B cell (primary cell): Measurements from ENCODE around the gene UBL4A. TPM values are rescaled to one million over a fixed set of nuclear protein-coding genes. Genes with fewer than 3 reads are reported as not detected.

ENCODE experiments used
- ATAC-seq: fragments of 200-7000 bp; cut with Tn5 transposase; one replicate; pipeline ENCODE4 v1.10.0; 2021; ENCODE audit warnings: low read depth, mild to moderate bottlenecking, moderate number of reproducible peaks, moderate library complexity
- CTCF ChIA-PET: fragments of 350-600 bp; sonication (Branson Sonifier 250); formaldehyde crosslinking; loops from one replicate; lab custom pipeline; 2021; ENCODE audit warnings: antibody characterized with exemption, inconsistent platforms; lab: Charles Lee
- POLR2A ChIA-PET: fragments of 350-600 bp; sonication (Branson Sonifier 250); formaldehyde crosslinking; loops from one replicate; lab custom pipeline; 2021; ENCODE audit warnings: antibody characterized with exemption; lab: Charles Lee
- DNase-seq: peaks from one replicate; pipeline ENCODE4 v3.0.0; 2013
- H2AFZ ChIP-seq: 2 replicates; pipeline ENCODE4 v1.6.1; 2012; ENCODE audit warnings: mild to moderate bottlenecking, low read depth, low read length; ENCODE audit not compliant: insufficient read depth, poor library complexity, severe bottlenecking
- H3K27ac ChIP-seq, 2 donors: 1 replicate in 1 of 2; 2 replicates in 1 of 2; pipeline ENCODE4 v1.5.1; 2012 to 2013; ENCODE audit warnings: low read length in 2 of 2, mild to moderate bottlenecking in 2 of 2, moderate library complexity in 1 of 2
- H3K27me3 ChIP-seq, 4 experiments: fragments of 200-600 bp in 1 of 4; sonication (generic) in 1 of 4; replicated peaks in 1 of 4; 1 replicate in 2 of 4; 2 replicates in 2 of 4; pipeline versions ENCODE4 v1.6.1 to v1.7.0; 2013 to 2016; ENCODE audit warnings: low read length in 3 of 4, mild to moderate bottlenecking in 2 of 4, mixed read lengths in 1 of 4, moderate library complexity in 1 of 4; ENCODE audit not compliant: insufficient read depth in 4 of 4, control insufficient read depth in 3 of 4; ENCODE audit errors: control extremely low read depth in 1 of 4
- H3K36me3 ChIP-seq, 2 experiments: replicated peaks in 1 of 2; 1 replicate in 1 of 2; 2 replicates in 1 of 2; pipeline versions ENCODE4 v1.6.1 to v1.7.1; 2013; ENCODE audit warnings: low read length in 1 of 2; ENCODE audit not compliant: insufficient read depth in 2 of 2, control insufficient read depth in 1 of 2; ENCODE audit errors: control extremely low read depth in 1 of 2, extremely low read depth in 1 of 2
- H3K4me1 ChIP-seq, 2 donors: fragments of 200-600 bp in 1 of 2; sonication (generic) in 1 of 2; 1 replicate in 1 of 2; 2 replicates in 1 of 2; pipeline versions ENCODE4 v1.5.1 to v1.6.1; 2013 to 2017; ENCODE audit warnings: low read length in 2 of 2; ENCODE audit not compliant: control insufficient read depth in 2 of 2, insufficient read depth in 2 of 2
- H3K4me2 ChIP-seq: replicated peaks from 2 replicates; pipeline ENCODE3; 2012; ENCODE audit warnings: mild to moderate bottlenecking, low read depth, low read length; ENCODE audit not compliant: poor library complexity, severe bottlenecking
- H3K4me3 ChIP-seq, 5 experiments: fragments of 200-600 bp in 1 of 5; sonication (generic) in 1 of 5; 1 replicate in 3 of 5; 2 replicates in 2 of 5; pipeline versions ENCODE4 v1.5.1 to v1.7.0; 2011 to 2016; ENCODE audit warnings: low read length in 4 of 5, mild to moderate bottlenecking in 4 of 5, low read depth in 2 of 5, control low read depth in 1 of 5, moderate library complexity in 1 of 5; ENCODE audit not compliant: insufficient read depth in 1 of 5; ENCODE audit errors: control extremely low read depth in 1 of 5, extremely low read depth in 1 of 5
- H3K79me2 ChIP-seq: fragments of 200-600 bp; sonication (generic); one replicate; pipeline ENCODE4 v1.6.0; 2016; ENCODE audit warnings: low read length; ENCODE audit not compliant: control insufficient read depth, insufficient read depth
- H3K9ac ChIP-seq: fragments of 200-600 bp; sonication (generic); 2 replicates; pipeline ENCODE4 v1.6.1; 2017; ENCODE audit warnings: mild to moderate bottlenecking, low read length, moderate library complexity
- H3K9me3 ChIP-seq, 3 donors: one replicate each; pipeline versions ENCODE4 v1.6.1 to v1.7.1; 2013; ENCODE audit warnings: low read length in 2 of 3; ENCODE audit not compliant: control insufficient read depth in 2 of 3, insufficient read depth in 1 of 3; ENCODE audit errors: control extremely low read depth in 1 of 3
- H4K20me1 ChIP-seq: 2 replicates; pipeline ENCODE4 v1.6.0; 2012; ENCODE audit warnings: mild to moderate bottlenecking, low read length; ENCODE audit not compliant: insufficient read depth, control insufficient read depth, poor library complexity, severe bottlenecking
- H3K27ac Mint-ChIP-seq: one replicate; pipeline ENCODE4 v1.8.0; 2021; ENCODE audit warnings: mixed read lengths
- H3K27me3 Mint-ChIP-seq: one replicate; pipeline ENCODE4 v1.8.0; 2021; ENCODE audit warnings: mixed read lengths
- H3K4me1 Mint-ChIP-seq: one replicate; pipeline ENCODE4 v1.8.0; 2021; ENCODE audit warnings: mixed read lengths
- H3K4me3 Mint-ChIP-seq: one replicate; pipeline ENCODE4 v1.8.0; 2021; ENCODE audit warnings: mixed read lengths
- H3K9me3 Mint-ChIP-seq: one replicate; pipeline ENCODE4 v1.8.0; 2022; ENCODE audit warnings: mixed read lengths; ENCODE audit not compliant: insufficient read depth
- EZH2 ChIP-seq: IDR thresholded peaks from 2 replicates; pipeline ENCODE4 v1.6.1; 2012; ENCODE audit warnings: borderline replicate concordance, low read depth, mild to moderate bottlenecking, moderate library complexity, low read length; ENCODE audit not compliant: insufficient read depth, poor library complexity, severe bottlenecking
- WGBS: methylation state at CpG from one replicate; pipeline ENCODE4 v1.1.5; 2013; ENCODE audit warnings: missing lambda C conversion rate; ENCODE audit not compliant: insufficient coverage; 5-methylcytosine and 5-hydroxymethylcytosine counted together
- intact Hi-C: fragments of 100-400 bp; cut with micrococcal nuclease; formaldehyde crosslinking; loops from one replicate; pipeline ENCODE4 v1.10.0; 2022
- polyA minus RNA-seq: library from RNA; depleted of rRNA, polyadenylated mRNA; stranded (reverse); fragments of >200 nt; gene quantifications from 2 replicates; pipeline ENCODE4 v1.2.3, GENCODE V29; 2012
- polyA plus RNA-seq: library from polyadenylated mRNA; depleted of rRNA; stranded (reverse); fragments of >200 nt; gene quantifications from 2 replicates; pipeline ENCODE4 v1.2.3, GENCODE V29; 2012
- total RNA-seq, 2 donors: library from RNA; stranded (reverse); fragments of 120-200 nt in 1 of 2; gene quantifications; 1 replicate in 1 of 2; 2 replicates in 1 of 2; pipeline versions ENCODE4 v1.2.3 to v1.2.4, GENCODE V29; 2013 to 2022
- TF ChIP-seq, protein P1 (sequence below): fragments of 200-600 bp; IDR thresholded peaks from one replicate; pipeline ENCODE4 v1.8.0; 2022; ENCODE audit warnings: antibody characterized with exemption, mild to moderate bottlenecking

UBL4A gene
- 23.3 and 29.5 TPM in 2 replicates for total RNA-seq
- 25.1 TPM for total RNA-seq (2013)
- 7.7 and 13.1 TPM in 2 replicates for polyA plus RNA-seq
- polyA minus RNA-seq: 18.1 and 43.2 TPM in 2 replicates

DNA sequence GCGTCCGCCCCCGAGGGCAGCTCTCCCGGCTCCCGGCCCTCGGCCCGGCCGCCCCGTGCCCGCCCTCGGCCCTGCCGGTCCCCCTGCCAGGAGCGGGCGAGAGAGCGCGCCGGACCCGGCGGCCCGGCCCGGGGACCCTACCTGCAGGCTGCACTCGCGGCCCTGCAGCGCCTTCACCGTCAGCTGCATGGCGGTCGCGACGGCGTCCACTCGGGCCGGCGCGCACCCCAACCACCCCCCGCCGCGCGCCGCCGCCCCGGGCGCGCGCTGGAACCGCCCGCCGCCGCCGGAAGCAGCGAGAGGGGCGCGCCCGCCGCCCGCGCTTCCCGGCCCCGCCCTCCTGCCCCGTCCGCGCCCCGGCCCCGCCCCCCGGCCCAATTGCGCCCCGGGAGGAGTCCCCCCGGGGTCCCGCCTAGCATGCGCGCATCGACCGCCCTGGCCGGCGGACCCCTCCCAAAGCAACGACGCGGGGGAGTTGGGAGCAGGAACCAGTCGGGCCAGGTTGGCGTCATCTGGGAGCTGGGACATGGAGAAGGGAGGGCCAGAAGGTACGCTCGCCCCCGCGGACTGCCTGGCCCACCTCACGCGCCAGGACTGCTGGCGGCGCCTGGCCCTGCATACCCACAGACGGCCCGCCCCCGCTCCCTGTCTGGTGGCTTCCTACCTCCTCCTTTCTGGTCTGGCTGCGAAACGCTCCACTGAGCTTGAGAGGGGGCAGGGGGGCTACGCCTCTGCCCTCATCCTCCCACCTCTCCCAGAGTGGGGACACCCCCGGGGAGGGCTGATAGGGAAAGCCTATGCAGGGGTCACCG lies at the start of gene UBL4A:
TSS of gene UBL4A (minus strand) at position 220 of the 812 bp plus-strand sequence. CDS start at position 189, 31 bp downstream.
- H3K36me3 ChIP-seq: peaks cover 0 to 13% of the 10 kb centered on the region in 2 experiments
- intact Hi-C loops: no loop called here
- H3K27me3 ChIP-seq: no peaks in the 10 kb centered on the region
- CTCF ChIA-PET: interaction anchor here (1.6 to 2.7 kb wide), 3 partner anchors 41 to 113 kb away, joined by 4 to 12 read pairs (median 5); partner anchors contain the start of gene ATP6AP1
- H3K79me2 ChIP-seq: peaks cover 20% of the 10 kb centered on the region
- no peaks in the 10 kb centered on the region for H3K9me3 Mint-ChIP-seq
- WGBS: under 1% methylated on average over 42 of the region's 95 CpGs
- peak within 1 kb of the TSS; percentile 56 for H2AFZ ChIP-seq
- TF ChIP-seq, protein P1, sequence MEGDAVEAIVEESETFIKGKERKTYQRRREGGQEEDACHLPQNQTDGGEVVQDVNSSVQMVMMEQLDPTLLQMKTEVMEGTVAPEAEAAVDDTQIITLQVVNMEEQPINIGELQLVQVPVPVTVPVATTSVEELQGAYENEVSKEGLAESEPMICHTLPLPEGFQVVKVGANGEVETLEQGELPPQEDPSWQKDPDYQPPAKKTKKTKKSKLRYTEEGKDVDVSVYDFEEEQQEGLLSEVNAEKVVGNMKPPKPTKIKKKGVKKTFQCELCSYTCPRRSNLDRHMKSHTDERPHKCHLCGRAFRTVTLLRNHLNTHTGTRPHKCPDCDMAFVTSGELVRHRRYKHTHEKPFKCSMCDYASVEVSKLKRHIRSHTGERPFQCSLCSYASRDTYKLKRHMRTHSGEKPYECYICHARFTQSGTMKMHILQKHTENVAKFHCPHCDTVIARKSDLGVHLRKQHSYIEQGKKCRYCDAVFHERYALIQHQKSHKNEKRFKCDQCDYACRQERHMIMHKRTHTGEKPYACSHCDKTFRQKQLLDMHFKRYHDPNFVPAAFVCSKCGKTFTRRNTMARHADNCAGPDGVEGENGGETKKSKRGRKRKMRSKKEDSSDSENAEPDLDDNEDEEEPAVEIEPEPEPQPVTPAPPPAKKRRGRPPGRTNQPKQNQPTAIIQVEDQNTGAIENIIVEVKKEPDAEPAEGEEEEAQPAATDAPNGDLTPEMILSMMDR: no peak
- no peak for TF ChIP-seq EZH2
- H3K4me1 ChIP-seq: peaks cover 5 to 42% of the 10 kb centered on the region in 2 donors
- H3K4me3 ChIP-seq: peak within 1 kb of the TSS in 4 of 5 experiments; percentile 47 to 67 (median 60)
- H3K4me2 ChIP-seq: peak within 1 kb of the TSS; percentile 82
- H3K27ac ChIP-seq: peak within 1 kb of the TSS; percentile 50 to 72
- peak within 1 kb of the TSS; percentile 75 for H3K27ac Mint-ChIP-seq
- POLR2A ChIA-PET: interaction anchor here (0.6 to 1.6 kb wide), 7 partner anchors 28 to 88 kb away, joined by 3 to 10 read pairs (median 4); partner anchors contain the start of genes FAM3A and RPL10
- no peaks in the 10 kb centered on the region for H3K27me3 Mint-ChIP-seq
- DNase-seq (peak; percentile 77), ATAC-seq (peak; percentile 37)
- H3K9me3 ChIP-seq: no peaks in the 10 kb centered on the region
- peak within 1 kb of the TSS; percentile 82 for H3K4me3 Mint-ChIP-seq
- H3K9ac ChIP-seq: peak within 1 kb of the TSS; percentile 68
- peaks cover 25% of the 10 kb centered on the region for H3K4me1 Mint-ChIP-seq
- no peaks in the 10 kb centered on the region for H4K20me1 ChIP-seq
